ENCODE data around the gene NT5C2.

- TF ChIP-seq EZH2 (IDR thresholded peaks at IDR 0.05; ENCODE audit: insufficient read depth, poor library complexity, severe bottlenecking) (no peak), EZH2phosphoT487 (IDR thresholded peaks at IDR 0.05; ENCODE audit: insufficient read depth, low read depth) (no peak)
Observed at GRCh38 chr10:103153302-103154197, 39.5 kb downstream of the NT5C2 start.

Measured in GM23248 (cell line).